ENCODE data around the gene TRMT44.

DNA sequence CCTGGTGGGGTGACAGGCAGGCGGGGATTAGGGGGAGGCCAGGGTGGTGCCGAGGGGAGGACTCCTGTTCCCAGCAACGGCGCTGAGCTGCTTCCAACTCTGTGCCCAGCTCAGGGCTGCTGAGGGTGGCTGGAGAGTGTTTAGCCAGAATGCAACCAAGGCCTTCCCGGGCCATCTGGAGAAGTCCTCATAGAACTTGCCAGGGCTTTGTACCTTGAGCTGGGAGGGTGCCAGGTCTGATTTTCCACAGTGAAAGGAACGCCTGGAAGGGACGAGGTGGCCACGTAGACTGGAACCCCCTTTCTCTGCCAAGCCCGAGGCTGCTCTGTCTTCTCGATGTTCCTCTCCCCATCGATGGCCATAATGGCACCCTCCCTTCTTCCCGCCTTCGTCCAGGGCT, 82.6 kb downstream of the TRMT44 start:
- TF ChIP-seq THYN1 (CRISPR knock-in tag; IDR thresholded peaks at IDR 0.05; ENCODE audit: borderline replicate concordance, low read depth) (no peak), ATF1 (CRISPR knock-in tag; IDR thresholded peaks at IDR 0.05) (no peak), FOXK1 (CRISPR knock-in tag; IDR thresholded peaks at IDR 0.05; ENCODE audit: borderline replicate concordance, low read depth) (no peak), ZNF282 (IDR thresholded peaks at IDR 0.05; ENCODE audit: partially characterized antibody) (no peak), ZNF3 (CRISPR knock-in tag; IDR thresholded peaks at IDR 0.05) (no peak), POLR2A (IDR thresholded peaks at IDR 0.05; ENCODE audit: insufficient read depth in 1 of 2, low read depth in 2 of 2, low read length in 2 of 2) (no peak), ZNF761 (CRISPR knock-in tag; conservative IDR thresholded peaks at IDR 0.05) (no peak), SMC3 (IDR thresholded peaks at IDR 0.05; ENCODE audit: low read length) (no peak), RAD21 (CRISPR knock-in tag; IDR thresholded peaks at IDR 0.05) (no peak), MAFK (conservative IDR thresholded peaks at IDR 0.05 in 1 of 2, IDR thresholded peaks at IDR 0.05 in 1 of 2; ENCODE audit: low read length in 2 of 2) (no peak), NCOA5 (CRISPR knock-in tag; IDR thresholded peaks at IDR 0.05) (no peak)
- TF ChIP-seq, protein P1, sequence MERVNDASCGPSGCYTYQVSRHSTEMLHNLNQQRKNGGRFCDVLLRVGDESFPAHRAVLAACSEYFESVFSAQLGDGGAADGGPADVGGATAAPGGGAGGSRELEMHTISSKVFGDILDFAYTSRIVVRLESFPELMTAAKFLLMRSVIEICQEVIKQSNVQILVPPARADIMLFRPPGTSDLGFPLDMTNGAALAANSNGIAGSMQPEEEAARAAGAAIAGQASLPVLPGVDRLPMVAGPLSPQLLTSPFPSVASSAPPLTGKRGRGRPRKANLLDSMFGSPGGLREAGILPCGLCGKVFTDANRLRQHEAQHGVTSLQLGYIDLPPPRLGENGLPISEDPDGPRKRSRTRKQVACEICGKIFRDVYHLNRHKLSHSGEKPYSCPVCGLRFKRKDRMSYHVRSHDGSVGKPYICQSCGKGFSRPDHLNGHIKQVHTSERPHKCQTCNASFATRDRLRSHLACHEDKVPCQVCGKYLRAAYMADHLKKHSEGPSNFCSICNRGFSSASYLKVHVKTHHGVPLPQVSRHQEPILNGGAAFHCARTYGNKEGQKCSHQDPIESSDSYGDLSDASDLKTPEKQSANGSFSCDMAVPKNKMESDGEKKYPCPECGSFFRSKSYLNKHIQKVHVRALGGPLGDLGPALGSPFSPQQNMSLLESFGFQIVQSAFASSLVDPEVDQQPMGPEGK (CRISPR knock-in tag; IDR thresholded peaks at IDR 0.05): no peak
